Measurements from ENCODE around the gene TRIM51. TPM values are rescaled to one million over a fixed set of nuclear protein-coding genes. Genes with fewer than 3 reads are reported as not detected.
"Not testable (repeated sequence)": the region's sequence is repeated elsewhere in the genome, so short reads cannot be mapped to it uniquely, and the experiment has no call there.

Gene TRIM51
- total RNA-seq, 1 experiment from 2014 or later: not detected

DNA sequence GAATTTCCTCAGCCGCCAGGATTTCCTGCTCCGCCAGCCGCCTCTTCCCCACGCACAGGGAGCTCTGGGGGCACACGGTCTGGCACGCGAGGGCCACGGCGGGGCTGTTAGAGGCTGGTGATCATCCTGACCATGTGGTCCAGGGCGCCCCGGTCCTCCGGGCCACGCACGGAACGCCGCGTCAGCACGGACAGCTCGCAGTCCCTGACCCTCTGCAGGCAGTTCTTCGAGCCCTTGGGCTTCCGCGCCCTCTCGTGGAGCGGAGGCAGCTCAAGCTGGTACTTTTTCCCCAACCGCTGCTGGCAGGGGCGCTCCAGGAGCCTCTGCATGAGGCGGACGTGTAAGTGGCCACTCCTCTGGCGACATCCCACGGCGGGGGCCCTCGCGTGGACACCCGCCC lies 10.0 kb upstream of the TRIM51 start:
- H3K4me2 ChIP-seq (ENCODE audit: low read length); POLR2A ChIA-PET (ENCODE audit: unreplicated experiment); H3K36me3 ChIP-seq (ENCODE audit: low read depth, low read length); H3K9me3 ChIP-seq (ENCODE audit: low read length); H3K4me3 ChIP-seq (ENCODE audit: low read length); H3K79me2 ChIP-seq (ENCODE audit: low read length); H4K20me1 ChIP-seq (ENCODE audit: low read length); intact Hi-C loops (cut with micrococcal nuclease); BruUV-seq (replicated peaks); H3K4me1 ChIP-seq (ENCODE audit: insufficient read depth, low read length); H3F3A ChIP-seq (ENCODE audit: low read length, unreplicated experiment); H3K9ac ChIP-seq (ENCODE audit: low read length); H2AFZ ChIP-seq (ENCODE audit: low read length); H3K27ac ChIP-seq (ENCODE audit: low read length); H3K27me3 ChIP-seq (ENCODE audit: low read length); H3K9me2 ChIP-seq (replicated peaks; ENCODE audit: low read length); CTCF ChIA-PET; DNase-seq; ATAC-seq: not testable (repeated sequence)

DNA sequence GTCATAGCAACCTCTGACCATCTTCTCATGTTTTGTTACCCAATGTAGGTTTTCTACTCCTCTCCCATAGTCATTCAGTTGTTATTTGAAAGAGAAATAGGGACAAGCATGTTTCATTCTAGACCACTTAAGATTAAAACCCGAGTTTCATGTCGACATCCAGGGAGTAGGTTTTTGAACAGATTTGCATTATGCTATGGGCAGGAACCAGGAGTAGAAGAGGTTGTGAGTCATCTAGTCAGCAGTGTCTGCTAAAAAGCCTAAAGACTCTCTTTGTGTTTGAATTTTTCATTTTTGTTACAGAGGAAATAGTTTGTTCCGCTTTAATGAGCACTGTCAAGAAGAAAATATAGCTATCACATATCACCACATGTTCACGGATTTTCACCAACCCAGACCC lies 1.9 kb downstream of the TRIM51 start:
- H3K4me1 ChIP-seq (ENCODE audit: insufficient read depth, low read length); H3K36me3 ChIP-seq (ENCODE audit: low read depth, low read length); H3K4me3 ChIP-seq (ENCODE audit: low read length); H3K27me3 ChIP-seq (ENCODE audit: low read length); H3K9me3 ChIP-seq (ENCODE audit: low read length); H3K79me2 ChIP-seq (ENCODE audit: low read length); CTCF ChIA-PET; BruUV-seq (replicated peaks); POLR2A ChIA-PET (ENCODE audit: unreplicated experiment); H3F3A ChIP-seq (ENCODE audit: low read length, unreplicated experiment); intact Hi-C loops (cut with micrococcal nuclease); H3K27ac ChIP-seq (ENCODE audit: low read length); H3K4me2 ChIP-seq (ENCODE audit: low read length); DNase-seq; H4K20me1 ChIP-seq (ENCODE audit: low read length); H2AFZ ChIP-seq (ENCODE audit: low read length); H3K9ac ChIP-seq (ENCODE audit: low read length); H3K9me2 ChIP-seq (replicated peaks; ENCODE audit: low read length); ATAC-seq: not testable (repeated sequence)

- intact Hi-C loops (cut with micrococcal nuclease); H3K4me2 ChIP-seq (ENCODE audit: low read length); H2AFZ ChIP-seq (ENCODE audit: low read length); BruUV-seq (replicated peaks); H3K9me2 ChIP-seq (replicated peaks; ENCODE audit: low read length); H3K27me3 ChIP-seq (ENCODE audit: low read length); POLR2A ChIA-PET (ENCODE audit: unreplicated experiment); H3F3A ChIP-seq (ENCODE audit: low read length, unreplicated experiment); H4K20me1 ChIP-seq (ENCODE audit: low read length); DNase-seq; H3K27ac ChIP-seq (ENCODE audit: low read length); ATAC-seq; H3K36me3 ChIP-seq (ENCODE audit: low read depth, low read length); H3K4me3 ChIP-seq (ENCODE audit: low read length); H3K9ac ChIP-seq (ENCODE audit: low read length); H3K4me1 ChIP-seq (ENCODE audit: insufficient read depth, low read length); H3K79me2 ChIP-seq (ENCODE audit: low read length); H3K9me3 ChIP-seq (ENCODE audit: low read length); CTCF ChIA-PET: not testable (repeated sequence)
Observed at GRCh38 chr11:55885481-55885880, 2.4 kb downstream of the TRIM51 start.

- Histone ChIP-seq H3K27me3 (ENCODE audit: low read length) (no peaks in the 10 kb centered on the region), H3K36me3 (ENCODE audit: low read depth, low read length) (no peaks in the 10 kb centered on the region), H3K9ac (ENCODE audit: low read length) (no peak overlapping the region), H2AFZ (ENCODE audit: low read length) (no peak overlapping the region), H3K9me3 (ENCODE audit: low read length) (no peaks in the 10 kb centered on the region), H3K27ac (ENCODE audit: low read length) (no peak overlapping the region), H3F3A (ENCODE audit: low read length, unreplicated experiment) (no peaks in the 10 kb centered on the region), H3K9me2 (replicated peaks; ENCODE audit: low read length) (no peaks in the 10 kb centered on the region), H3K4me2 (ENCODE audit: low read length) (no peak overlapping the region), H3K79me2 (ENCODE audit: low read length) (no peaks in the 10 kb centered on the region), H3K4me3 (ENCODE audit: low read length) (no peak overlapping the region), H3K4me1 (ENCODE audit: insufficient read depth, low read length) (no peaks in the 10 kb centered on the region), H4K20me1 (ENCODE audit: low read length) (no peaks in the 10 kb centered on the region)
- no peak for DNase-seq
- intact Hi-C loops (cut with micrococcal nuclease): no loop called here
- ChIA-PET CTCF (no interaction called here), POLR2A (ENCODE audit: unreplicated experiment) (no interaction called here)
- ATAC-seq: no peak
- no TSS peak for BruUV-seq (replicated peaks)
- TF ChIP-seq EZH2 (IDR thresholded peaks at IDR 0.05; ENCODE audit: low read length, unreplicated experiment): no peak
- TF ChIP-seq, protein P1, sequence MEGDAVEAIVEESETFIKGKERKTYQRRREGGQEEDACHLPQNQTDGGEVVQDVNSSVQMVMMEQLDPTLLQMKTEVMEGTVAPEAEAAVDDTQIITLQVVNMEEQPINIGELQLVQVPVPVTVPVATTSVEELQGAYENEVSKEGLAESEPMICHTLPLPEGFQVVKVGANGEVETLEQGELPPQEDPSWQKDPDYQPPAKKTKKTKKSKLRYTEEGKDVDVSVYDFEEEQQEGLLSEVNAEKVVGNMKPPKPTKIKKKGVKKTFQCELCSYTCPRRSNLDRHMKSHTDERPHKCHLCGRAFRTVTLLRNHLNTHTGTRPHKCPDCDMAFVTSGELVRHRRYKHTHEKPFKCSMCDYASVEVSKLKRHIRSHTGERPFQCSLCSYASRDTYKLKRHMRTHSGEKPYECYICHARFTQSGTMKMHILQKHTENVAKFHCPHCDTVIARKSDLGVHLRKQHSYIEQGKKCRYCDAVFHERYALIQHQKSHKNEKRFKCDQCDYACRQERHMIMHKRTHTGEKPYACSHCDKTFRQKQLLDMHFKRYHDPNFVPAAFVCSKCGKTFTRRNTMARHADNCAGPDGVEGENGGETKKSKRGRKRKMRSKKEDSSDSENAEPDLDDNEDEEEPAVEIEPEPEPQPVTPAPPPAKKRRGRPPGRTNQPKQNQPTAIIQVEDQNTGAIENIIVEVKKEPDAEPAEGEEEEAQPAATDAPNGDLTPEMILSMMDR (conservative IDR thresholded peaks at IDR 0.05; ENCODE audit: low read depth, low read length): no peak; the same call in 1 of the 2 replicates
- no peak for TF ChIP-seq EZH2phosphoT487 (IDR thresholded peaks at IDR 0.05; ENCODE audit: borderline replicate concordance, low read length)
Observed at GRCh38 chr11:55895216-55895615, 12.1 kb downstream of the TRIM51 start.
